HG03558 (cell line): ENCODE results near the gene TMEM86A.

ENCODE experiments used
- ATAC-seq: cut with Tn5 transposase; IDR thresholded peaks from one replicate; pipeline ENCODE4 v1.9.1; 2021; ENCODE audit warnings: moderate number of reproducible peaks; ENCODE audit not compliant: unreplicated experiment; ENCODE audit errors: extremely low read depth

TMEM86A gene

DNA sequence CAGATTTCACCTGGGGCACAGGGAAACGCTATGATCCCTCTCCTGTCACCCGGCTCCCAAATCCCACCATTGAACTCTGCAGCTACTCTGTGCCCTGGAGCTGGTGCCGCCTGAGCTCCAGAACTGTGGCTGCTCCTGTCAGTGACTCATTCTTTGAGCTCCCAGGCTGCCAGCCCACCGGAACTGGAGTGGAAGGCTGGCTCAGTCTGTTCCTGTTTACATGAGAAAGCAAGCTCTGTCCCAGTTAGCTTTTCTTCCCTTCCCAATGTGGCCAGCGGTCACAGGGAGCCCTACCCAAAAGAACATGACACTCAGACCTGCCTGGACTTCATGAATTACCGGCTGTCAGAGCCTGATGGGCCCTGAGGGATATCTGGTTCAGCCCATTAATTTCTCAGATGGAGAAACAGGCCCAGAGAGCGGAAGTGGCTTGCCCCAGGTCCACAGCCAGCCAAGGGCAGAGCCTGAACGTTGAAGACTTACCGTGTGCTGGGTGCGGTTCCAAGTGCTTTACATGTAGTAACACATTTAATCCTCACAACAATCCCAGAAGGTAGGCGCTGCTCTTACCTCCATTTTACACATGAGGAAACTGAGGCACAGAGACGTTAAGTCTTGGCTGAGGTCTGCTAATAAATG is 51.2 kb downstream of the TMEM86A start:
- ATAC-seq = no peak

GRCh38 chr11:18750944-18751343 is 52.4 kb downstream of the TMEM86A start:
- ATAC-seq = no peak

DNA sequence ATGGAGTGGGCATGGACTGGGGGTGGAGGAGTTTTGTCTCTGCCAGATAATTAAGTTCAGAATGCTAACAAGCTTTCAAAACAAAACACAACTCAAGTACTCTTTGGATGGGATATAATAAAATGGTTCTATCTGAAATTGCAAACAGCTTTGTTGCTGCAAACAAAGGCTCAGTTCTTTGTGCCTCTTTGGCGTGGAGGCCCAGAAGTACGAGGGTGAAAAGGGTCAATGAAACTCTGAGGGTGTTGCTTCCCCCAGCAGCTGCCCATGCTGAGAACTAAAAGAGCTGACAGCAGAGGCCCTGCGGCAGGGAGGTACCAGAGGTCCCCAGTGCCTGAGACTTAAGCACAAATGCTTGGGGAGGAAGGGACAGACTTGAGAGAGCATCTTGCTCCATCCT is 53.9 kb downstream of the TMEM86A start:
- ATAC-seq = no peak

- ATAC-seq = no peak
Observed at GRCh38 chr11:18754308-18754707, 55.7 kb downstream of the TMEM86A start.
